NCI-H2107 treated with DMSO at 0.1 percent for 48 hours (cell line): ENCODE data around the gene BLVRA.

Experiments used
- DNase-seq: peaks from one replicate; lab custom pipeline; 2025; ENCODE audit not compliant: unreplicated experiment; lab: John Stamatoyannopoulos, UW

The BLVRA gene

GRCh38 chr7:43855176-43855575, 96.7 kb downstream of the BLVRA start:
- no peak for DNase-seq

- no peak for DNase-seq
These were observed 97.8 kb downstream of the BLVRA start for GRCh38 chr7:43856316-43856715.
